Right lobe of liver (tissue), 6 donors: Measurements from ENCODE around the gene STARD8. TPM values are rescaled to one million over a fixed set of nuclear protein-coding genes. Genes with fewer than 3 reads are reported as not detected.

Source experiments
- ATAC-seq, 4 donors: fragments of 200-7000 bp; cut with Tn5 transposase; one replicate each; pipeline ENCODE4 v1.9.1; 2020; ENCODE audit warnings: mild to moderate bottlenecking in 4 of 4, moderate library complexity in 4 of 4
- DNase-seq, 3 donors: peaks; one replicate each; pipeline ENCODE4 v3.0.0-alpha.2; 2020
- H3K27ac ChIP-seq, 3 donors: fragments of 200-600 bp; one replicate each; pipeline ENCODE4 v1.8.0; 2022
- H3K27me3 ChIP-seq, 2 donors: fragments of 200-600 bp; one replicate each; pipeline ENCODE4 v1.8.0; 2022
- H3K36me3 ChIP-seq, 4 donors: fragments of 200-600 bp; sonication (generic) in 1 of 4; one replicate each; pipeline versions ENCODE4 v1.5.1 to v1.8.0; 2017 to 2022; ENCODE audit warnings: control low read depth in 1 of 4
- H3K4me1 ChIP-seq, 4 donors: fragments of 200-600 bp; sonication (generic) in 1 of 4; one replicate each; pipeline versions ENCODE4 v1.5.1 to v1.8.0; 2017 to 2022; ENCODE audit warnings: control low read depth in 1 of 4
- H3K4me3 ChIP-seq, 3 donors: fragments of 200-600 bp; one replicate each; pipeline ENCODE4 v1.8.0; 2022
- H3K9me3 ChIP-seq, 4 donors: fragments of 200-600 bp; sonication (generic) in 1 of 4; one replicate each; pipeline versions ENCODE4 v1.5.1 to v1.8.0; 2017 to 2022; ENCODE audit warnings: control low read depth in 1 of 4
- POLR2A ChIP-seq: fragments of 450-650 bp; IDR thresholded peaks from one replicate; pipeline ENCODE4 v1.6.1; 2017; ENCODE audit warnings: antibody characterized with exemption, mild to moderate bottlenecking
- WGBS: methylation state at CpG from one replicate; pipeline ENCODE4 v1.1.6; 2018; ENCODE audit warnings: low coverage, low lambda C conversion rate; ENCODE audit not compliant: insufficient coverage; ENCODE audit errors: missing lambda C conversion rate; 5-methylcytosine and 5-hydroxymethylcytosine counted together
- intact Hi-C, 2 donors: fragments of 100-400 bp; cut with DNase I; formaldehyde crosslinking; loops; one replicate each; pipeline versions ENCODE4 v1.11.2 to v1.14.1; 2022
- total RNA-seq, 6 experiments: library from RNA; depleted of rRNA in 2 of 6; stranded (reverse); fragments of >200 nt in 2 of 6; fragmentation: NEBNext Ultra II Directional in 3 of 6; extraction: Animal tissue kit (Norgen Biotek cat#: 25700) in 3 of 6; gene quantifications; one replicate each; pipeline versions ENCODE4 v1.1.0 to v1.2.4, GENCODE V29; 2016 to 2023
- TF ChIP-seq, protein P1 (sequence below), 4 donors: fragments of 200-600 bp in 3 of 4; fragments of 450-650 bp in 1 of 4; IDR thresholded peaks; one replicate each; pipeline versions ENCODE4 v1.5.1 to v1.8.0; 2016 to 2022; ENCODE audit warnings: antibody characterized with exemption in 4 of 4, mild to moderate bottlenecking in 2 of 4
- donor health status: DM: no; HTN: yes; CAD: no.
- donor health status: DM: no; HTN: no; CAD: no.
- donor health status: DM: no; HTN: no; CAD: no.
- donor health status: DM: no; HTN: yes; CAD: no.
- donor health status: DM: no; HTN: yes; CAD: no.

Gene STARD8
- total RNA-seq, 6 experiments from 2014 or later = 6.6 to 11.5 (median 7.6) TPM

DNA sequence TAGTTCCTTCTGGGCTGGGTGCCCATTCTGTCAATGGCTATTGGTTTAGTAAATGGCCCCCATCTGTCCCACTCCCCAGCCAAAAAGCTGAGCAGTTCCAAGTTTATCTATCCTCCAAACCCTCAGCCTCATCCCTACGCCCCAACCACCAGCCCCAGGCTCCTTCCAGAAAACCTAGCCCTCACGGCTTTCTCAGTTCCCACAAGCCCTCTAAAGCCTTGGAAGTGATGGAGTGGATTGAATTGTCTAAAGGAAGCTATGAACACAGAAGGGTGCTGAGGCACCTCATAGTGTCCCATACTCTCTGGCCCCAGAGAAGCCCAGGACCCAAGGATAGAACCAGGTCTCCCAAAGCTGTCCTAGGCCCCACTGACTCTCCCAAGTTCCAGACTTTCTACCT is 105.8 kb downstream of the STARD8 start:
- intact Hi-C loops = no loop called here
- 100% methylated on average over 2 of the region's 2 CpGs for WGBS

DNA sequence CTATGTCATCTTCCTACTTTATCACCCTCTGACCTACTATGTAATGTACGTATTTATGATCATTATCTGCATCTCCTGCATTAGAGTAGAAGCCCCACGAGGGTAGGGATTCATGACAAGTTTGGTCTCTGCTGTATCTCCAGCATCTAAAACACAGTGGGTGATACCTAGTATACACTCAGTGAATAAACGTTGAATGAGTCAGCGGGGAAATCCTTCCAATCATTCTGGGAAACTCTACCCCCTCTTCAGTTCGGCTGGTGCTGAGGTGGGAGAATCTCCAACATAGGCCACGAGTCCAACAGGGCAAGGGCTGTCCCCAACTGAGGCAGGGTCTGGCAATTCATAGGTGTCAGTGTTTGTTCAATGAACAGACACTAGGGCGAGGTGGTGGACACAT is 106.9 kb downstream of the STARD8 start:
- intact Hi-C loops = no loop called here
- DNase-seq (no peak), ATAC-seq (no peak)
- Histone ChIP-seq H3K36me3 (no peaks in the 10 kb centered on the region), H3K4me3 (no peak overlapping the region), H3K4me1 (no peaks in the 10 kb centered on the region), H3K27me3 (no peaks in the 10 kb centered on the region), H3K9me3 (no peaks in the 10 kb centered on the region), H3K27ac (no peak overlapping the region)
- TF ChIP-seq, protein P1, sequence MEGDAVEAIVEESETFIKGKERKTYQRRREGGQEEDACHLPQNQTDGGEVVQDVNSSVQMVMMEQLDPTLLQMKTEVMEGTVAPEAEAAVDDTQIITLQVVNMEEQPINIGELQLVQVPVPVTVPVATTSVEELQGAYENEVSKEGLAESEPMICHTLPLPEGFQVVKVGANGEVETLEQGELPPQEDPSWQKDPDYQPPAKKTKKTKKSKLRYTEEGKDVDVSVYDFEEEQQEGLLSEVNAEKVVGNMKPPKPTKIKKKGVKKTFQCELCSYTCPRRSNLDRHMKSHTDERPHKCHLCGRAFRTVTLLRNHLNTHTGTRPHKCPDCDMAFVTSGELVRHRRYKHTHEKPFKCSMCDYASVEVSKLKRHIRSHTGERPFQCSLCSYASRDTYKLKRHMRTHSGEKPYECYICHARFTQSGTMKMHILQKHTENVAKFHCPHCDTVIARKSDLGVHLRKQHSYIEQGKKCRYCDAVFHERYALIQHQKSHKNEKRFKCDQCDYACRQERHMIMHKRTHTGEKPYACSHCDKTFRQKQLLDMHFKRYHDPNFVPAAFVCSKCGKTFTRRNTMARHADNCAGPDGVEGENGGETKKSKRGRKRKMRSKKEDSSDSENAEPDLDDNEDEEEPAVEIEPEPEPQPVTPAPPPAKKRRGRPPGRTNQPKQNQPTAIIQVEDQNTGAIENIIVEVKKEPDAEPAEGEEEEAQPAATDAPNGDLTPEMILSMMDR (IDR thresholded peaks at IDR 0.05) = no peak
- TF ChIP-seq POLR2A = no peak
- WGBS = 60% methylated on average over 6 of the region's 7 CpGs

More for the DNA sequence above, 105.8 kb downstream of the STARD8 start:
- ATAC-seq (no peak), DNase-seq (no peak)
- Histone ChIP-seq H3K27ac (no peak overlapping the region), H3K4me1 (no peaks in the 10 kb centered on the region), H3K36me3 (no peaks in the 10 kb centered on the region), H3K9me3 (no peaks in the 10 kb centered on the region), H3K27me3 (no peaks in the 10 kb centered on the region), H3K4me3 (no peak overlapping the region)
- no peak for TF ChIP-seq POLR2A
- TF ChIP-seq, protein P1 (IDR thresholded peaks at IDR 0.05) = no peak

DNA sequence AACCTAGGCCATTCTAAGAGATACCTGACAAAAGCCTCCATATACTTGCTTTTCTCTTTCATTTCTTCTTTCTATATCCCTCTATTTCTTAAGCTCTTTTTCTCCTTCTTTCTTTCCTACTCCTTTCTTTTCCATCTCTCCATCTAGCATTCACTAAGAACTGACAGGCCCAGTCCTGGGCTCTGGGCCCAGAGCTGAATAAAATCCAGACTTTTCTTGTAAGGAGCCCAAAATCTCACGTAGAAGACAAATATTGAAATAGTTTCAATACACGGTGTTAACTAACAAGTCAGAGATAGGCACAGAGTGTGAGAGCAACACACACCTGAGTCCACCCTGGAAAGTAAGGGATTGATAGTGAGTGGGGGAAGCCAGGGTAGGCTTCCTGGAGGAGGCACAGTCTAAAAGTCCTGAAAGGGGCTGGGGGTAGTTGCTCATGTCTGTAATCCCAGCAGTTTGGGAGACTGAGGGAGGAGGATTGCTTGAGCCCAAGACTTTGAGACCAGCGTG is 108.2 kb downstream of the STARD8 start:
- 50% methylated on average over 3 of the region's 3 CpGs for WGBS
- DNase-seq = no peak
- Histone ChIP-seq H3K4me1 (no peaks in the 10 kb centered on the region), H3K27ac (no peak overlapping the region), H3K4me3 (no peak overlapping the region), H3K27me3 (no peaks in the 10 kb centered on the region), H3K9me3 (no peaks in the 10 kb centered on the region), H3K36me3 (no peaks in the 10 kb centered on the region)
- TF ChIP-seq, protein P1 (IDR thresholded peaks at IDR 0.05) = no peak
- TF ChIP-seq POLR2A = no peak
- intact Hi-C loops = no loop called here
- ATAC-seq = no peak

DNA sequence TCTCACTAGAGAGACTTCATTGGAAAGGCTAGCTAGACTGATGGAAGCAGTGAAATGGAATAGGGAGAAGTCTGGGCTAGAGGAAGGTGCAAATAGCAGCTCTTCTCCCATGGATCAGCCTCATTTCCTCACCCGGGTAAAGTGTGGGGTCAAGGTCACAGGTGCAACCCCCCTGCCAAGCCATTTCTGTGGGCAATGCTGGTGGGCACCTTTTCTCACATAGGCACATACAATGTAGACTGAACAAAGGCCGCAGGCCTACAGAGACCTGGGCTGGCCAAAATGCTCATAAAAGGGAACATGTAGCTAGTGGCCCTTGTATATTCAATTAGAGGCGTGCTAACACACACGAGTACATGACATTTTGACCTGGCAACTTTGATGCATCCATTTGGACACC is 109.9 kb downstream of the STARD8 start:
- TF ChIP-seq POLR2A = no peak
- TF ChIP-seq, protein P1 (IDR thresholded peaks at IDR 0.05) = no peak
- 68% methylated on average over 4 of the region's 4 CpGs for WGBS

DNA sequence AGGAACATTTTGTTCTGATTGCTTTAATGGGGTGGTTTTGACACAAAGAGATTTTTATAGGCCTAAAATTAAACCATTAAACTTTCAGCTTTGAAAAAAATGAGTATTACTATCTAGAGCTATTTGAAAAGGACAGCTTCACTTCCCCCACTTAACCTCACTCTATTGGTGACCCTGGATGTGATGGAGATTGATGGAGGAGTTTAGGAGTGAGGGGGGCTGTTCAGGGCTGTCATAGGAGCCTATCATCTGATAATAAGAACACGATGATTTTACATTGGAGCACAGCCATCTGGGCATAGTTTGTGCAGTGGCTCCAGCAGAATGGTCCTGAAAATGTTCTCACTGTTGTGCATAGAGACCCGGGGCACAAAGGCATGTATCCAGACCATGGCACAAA is 110.3 kb downstream of the STARD8 start:
- no peak for DNase-seq
- no peak overlapping the region for H3K27ac ChIP-seq
- H3K9me3 ChIP-seq = no peaks in the 10 kb centered on the region
- intact Hi-C loops = no loop called here
- no peak overlapping the region for H3K4me3 ChIP-seq
- H3K36me3 ChIP-seq = no peaks in the 10 kb centered on the region
- no peaks in the 10 kb centered on the region for H3K4me1 ChIP-seq
- H3K27me3 ChIP-seq = no peaks in the 10 kb centered on the region
- WGBS = 83% methylated on average over 1 of the region's 2 CpGs
- no peak for ATAC-seq
- TF ChIP-seq, protein P1 (IDR thresholded peaks at IDR 0.05) = no peak
- TF ChIP-seq POLR2A = no peak

More for the DNA sequence above, 109.9 kb downstream of the STARD8 start:
- intact Hi-C loops = no loop called here
- no peak for ATAC-seq
- no peak overlapping the region for H3K27ac ChIP-seq
- H3K4me3 ChIP-seq = no peak overlapping the region
- DNase-seq = no peak
- no peaks in the 10 kb centered on the region for H3K27me3 ChIP-seq
- H3K9me3 ChIP-seq = no peaks in the 10 kb centered on the region
- no peaks in the 10 kb centered on the region for H3K4me1 ChIP-seq
- no peaks in the 10 kb centered on the region for H3K36me3 ChIP-seq
